ENCODE data around the gene DGLUCY.

DNA sequence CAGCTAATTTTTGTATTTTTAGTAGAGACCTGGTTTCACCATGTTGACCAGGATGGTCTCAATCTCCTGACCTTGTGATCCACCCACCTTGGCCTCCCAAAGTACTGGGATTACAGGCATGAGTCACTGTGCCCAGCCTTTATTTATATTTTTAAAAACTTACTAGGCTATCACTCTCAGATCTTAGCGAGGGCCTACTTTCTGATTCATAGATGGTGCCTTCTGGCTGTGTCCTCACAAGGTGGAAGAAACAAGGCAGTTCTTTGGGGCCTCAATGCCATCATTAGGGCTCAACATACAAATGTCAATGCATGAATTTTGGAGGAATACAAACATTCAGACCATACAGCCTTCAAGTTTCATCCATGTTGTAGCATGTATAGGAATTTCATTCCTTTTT is 2.4 kb upstream of the DGLUCY start:
- TF ChIP-seq, protein P1, sequence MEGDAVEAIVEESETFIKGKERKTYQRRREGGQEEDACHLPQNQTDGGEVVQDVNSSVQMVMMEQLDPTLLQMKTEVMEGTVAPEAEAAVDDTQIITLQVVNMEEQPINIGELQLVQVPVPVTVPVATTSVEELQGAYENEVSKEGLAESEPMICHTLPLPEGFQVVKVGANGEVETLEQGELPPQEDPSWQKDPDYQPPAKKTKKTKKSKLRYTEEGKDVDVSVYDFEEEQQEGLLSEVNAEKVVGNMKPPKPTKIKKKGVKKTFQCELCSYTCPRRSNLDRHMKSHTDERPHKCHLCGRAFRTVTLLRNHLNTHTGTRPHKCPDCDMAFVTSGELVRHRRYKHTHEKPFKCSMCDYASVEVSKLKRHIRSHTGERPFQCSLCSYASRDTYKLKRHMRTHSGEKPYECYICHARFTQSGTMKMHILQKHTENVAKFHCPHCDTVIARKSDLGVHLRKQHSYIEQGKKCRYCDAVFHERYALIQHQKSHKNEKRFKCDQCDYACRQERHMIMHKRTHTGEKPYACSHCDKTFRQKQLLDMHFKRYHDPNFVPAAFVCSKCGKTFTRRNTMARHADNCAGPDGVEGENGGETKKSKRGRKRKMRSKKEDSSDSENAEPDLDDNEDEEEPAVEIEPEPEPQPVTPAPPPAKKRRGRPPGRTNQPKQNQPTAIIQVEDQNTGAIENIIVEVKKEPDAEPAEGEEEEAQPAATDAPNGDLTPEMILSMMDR (IDR thresholded peaks at IDR 0.05) = no peak
- no peak for TF ChIP-seq POLR2A (IDR thresholded peaks at IDR 0.05)

Measured in Peyer's patch (tissue), 4 donors.